G401 (cell line): Measurements from ENCODE around the gene GPD1. TPM values are rescaled to one million over a fixed set of nuclear protein-coding genes. Genes with fewer than 3 reads are reported as not detected.
"Not testable (repeated sequence)": the region's sequence is repeated elsewhere in the genome, so short reads cannot be mapped to it uniquely, and the experiment has no call there.

Experiments used
- DNase-seq: peaks from one replicate; pipeline ENCODE4 v3.0.0-alpha.2; 2015; ENCODE audit warnings: low spot score
- in situ Hi-C: cut with HindIII; loops from 2 replicates; pipeline ENCODE4 v1.10.0; 2016; ENCODE audit warnings: low sequenced_read_pairs, mixed read lengths
- total RNA-seq: library from RNA; depleted of rRNA; stranded (reverse); fragments of >200 nt; shearing (Covaris generic); gene quantifications from 2 replicates; pipeline ENCODE4 v1.2.3, GENCODE V29; 2014

GPD1 gene
- total RNA-seq, 1 experiment from 2014 or later: not detected

DNA sequence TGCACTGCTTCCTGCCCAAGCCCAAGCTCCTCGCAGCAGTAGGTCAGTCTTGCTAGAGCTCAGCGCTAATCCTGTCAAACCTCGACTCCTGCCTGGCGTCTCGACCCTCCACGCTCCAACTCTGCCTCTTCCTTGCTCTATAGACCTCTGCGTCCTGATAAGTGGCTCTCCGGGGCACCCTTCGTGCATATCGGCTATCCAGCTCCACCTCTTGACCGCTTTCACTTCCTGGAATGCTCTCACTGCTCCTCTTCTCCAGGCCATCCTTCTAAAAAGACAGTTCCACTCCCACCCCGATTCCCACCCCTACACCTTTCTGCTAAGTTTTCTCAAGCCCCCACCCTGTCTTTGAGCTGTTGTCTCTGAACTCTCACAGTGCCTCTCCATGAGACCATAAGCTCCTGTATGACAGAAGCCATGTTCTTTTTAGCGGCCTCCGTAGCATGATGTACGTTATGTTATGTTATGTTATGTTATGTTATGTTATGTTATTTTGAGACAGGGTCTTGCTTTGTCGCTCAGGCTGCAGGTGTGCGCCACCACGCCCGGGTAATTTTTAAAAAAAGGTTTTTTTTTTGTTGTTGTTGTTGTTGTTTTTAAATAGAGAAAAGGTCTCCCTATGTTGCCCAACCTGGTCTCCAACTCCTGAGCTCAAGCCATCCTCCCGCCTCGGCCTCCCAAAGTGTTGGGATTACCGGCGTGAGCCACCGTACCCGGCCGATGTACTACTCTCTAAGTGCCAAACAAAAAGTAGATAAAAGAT lies 8.8 kb downstream of the GPD1 start:
- in situ Hi-C loops: no loop called here
- DNase-seq: no peak

DNA sequence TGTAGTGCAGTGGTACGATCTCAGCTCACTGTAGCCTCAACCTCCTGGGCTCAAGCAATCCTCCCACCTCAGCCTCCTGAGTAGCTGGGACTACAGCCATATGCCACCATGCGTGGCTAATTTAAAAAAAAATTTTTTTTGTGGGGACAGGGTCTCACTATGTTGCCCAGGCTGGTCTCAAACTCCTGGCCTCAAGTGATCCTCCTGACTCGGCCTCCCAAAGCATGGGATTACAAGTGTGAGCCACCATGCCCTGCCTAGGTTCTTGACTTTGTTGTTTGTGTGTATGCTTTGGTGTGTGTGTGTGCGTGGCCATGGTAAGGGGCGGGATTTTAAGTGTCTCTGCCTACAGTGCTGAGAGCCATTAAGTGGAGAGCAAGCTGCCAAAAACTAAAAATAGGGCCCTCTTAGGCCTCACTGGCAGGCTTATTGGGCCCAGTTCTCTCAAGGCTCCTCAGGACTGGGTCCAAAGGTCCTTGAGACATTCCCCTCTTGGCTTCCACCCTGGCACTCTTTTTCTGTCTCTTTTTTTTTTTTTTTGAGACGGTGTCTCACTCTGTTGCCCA lies 13.3 kb downstream of the GPD1 start:
- in situ Hi-C loops: no loop called here
- DNase-seq: no peak

DNA sequence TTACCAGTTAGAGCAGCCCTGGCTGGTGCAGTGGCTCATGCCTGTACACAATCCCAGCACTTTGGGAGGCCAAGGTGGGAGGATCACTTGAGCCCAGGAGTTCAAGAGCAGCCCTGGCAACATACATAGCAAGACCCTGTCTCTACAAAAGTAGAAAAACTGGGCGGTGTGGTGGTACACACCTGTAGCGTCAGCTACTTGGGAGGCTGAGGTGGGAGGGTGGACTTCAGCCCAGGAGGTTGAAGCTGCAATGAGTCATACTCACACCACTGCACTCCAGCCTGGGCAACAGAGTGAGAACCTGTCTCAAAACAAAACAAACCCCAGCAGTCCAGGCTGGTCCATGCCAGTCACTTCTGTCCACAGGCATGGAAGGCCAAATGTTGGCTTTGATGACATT lies 15.6 kb downstream of the GPD1 start:
- in situ Hi-C loops: no loop called here
- no peak for DNase-seq

DNA sequence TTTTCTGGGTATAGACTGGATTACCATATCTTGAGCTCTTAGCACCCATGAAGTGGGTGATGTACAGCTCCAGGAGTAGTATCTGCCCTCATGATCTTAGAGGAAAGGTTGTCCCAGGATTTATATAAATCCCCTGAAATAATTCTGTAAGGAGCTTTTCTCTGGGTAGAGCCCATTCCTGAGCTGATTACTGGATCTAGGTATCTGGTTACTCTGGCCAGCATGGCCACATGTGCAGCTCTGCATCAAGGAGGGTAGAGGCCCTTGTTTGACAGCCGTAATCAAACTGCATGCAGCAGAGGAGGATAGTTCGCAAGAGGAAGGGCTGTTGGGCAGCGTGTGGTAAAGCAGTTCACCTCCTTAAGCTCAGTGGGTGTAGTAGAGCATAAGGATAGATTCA lies 16.7 kb downstream of the GPD1 start:
- in situ Hi-C loops: no loop called here

DNA sequence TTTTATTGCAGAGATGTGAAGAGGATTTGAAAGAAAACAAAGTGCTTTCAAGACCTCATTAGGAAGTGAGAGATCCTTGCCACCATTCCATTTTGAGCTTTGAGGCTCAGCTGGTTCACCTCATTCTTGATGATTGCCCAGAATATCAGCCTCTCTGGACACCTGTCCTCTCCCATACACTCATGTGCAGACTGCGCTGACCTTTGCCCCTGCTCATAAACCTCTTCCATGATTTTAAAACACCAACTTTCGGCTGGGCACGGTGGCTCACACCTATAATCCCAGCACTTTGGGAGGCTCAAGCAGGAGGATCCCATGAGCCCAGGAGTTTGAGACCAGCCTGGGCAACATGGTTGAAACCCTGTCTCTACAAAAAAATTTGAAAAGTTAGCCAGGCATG lies 17.1 kb downstream of the GPD1 start:
- in situ Hi-C loops: no loop called here
- no peak for DNase-seq

More for the DNA sequence above, 16.7 kb downstream of the GPD1 start:
- no peak for DNase-seq

DNA sequence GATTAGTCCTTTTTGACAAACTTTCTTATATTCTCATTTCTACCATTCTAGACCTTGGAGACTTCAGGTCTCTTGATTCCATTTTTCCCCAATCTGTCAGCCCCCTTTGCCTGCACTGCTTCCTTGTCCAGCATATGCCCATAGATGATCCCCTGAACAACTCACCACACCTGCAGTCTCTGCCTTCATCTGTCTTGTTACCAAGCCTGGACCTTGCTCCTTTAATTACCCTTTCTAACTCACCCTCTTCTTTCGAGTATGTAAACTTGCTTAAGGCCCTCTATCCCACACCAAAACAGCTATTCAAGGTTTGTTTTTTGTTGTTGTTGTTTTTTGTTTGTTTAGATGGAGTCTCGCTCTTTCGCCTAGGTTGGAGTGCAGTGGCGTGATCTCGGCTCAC lies 17.8 kb downstream of the GPD1 start:
- in situ Hi-C loops: no loop called here
- DNase-seq: no peak

DNA sequence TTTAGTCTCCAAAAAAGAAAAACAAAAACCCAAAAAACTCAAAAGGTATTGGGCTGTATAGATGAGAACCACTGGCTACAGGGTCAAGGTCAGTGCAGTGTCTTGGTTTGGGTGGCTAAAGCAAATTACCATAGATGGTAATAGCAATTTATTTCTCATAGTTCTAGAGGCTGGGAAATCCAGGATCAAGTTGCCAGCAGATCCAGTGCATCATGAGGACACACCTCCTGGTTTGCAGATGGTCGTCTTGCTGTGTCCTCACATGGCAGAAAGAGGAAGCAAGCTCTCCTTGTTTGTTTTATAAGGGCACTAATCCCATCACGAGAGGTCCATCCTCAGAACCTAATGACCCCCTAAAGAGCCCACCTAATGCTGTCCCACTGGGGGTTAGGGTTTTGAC lies 19.4 kb downstream of the GPD1 start:
- no peak for DNase-seq
- in situ Hi-C loops: no loop called here

DNA sequence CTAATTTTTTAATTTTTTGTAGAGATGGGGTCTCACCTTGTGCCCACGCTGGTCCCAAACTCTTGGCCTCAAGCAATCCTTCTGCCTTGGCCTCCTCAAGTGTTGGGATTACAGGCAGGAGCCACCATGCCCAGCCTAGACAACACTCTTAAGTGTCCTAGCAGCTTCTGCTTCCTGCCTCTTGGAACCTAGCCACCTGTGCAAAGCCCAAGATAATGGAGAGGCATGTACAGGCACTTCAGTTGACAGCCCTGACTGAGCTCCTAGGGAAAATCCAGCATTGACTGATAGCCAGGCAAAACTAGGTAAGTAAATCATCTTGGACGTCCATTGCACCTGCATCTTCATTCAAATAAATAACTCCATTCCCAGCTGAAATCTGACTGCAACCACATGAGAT lies 23.7 kb downstream of the GPD1 start:
- in situ Hi-C loops: no loop called here
- peak; percentile 33 for DNase-seq

DNA sequence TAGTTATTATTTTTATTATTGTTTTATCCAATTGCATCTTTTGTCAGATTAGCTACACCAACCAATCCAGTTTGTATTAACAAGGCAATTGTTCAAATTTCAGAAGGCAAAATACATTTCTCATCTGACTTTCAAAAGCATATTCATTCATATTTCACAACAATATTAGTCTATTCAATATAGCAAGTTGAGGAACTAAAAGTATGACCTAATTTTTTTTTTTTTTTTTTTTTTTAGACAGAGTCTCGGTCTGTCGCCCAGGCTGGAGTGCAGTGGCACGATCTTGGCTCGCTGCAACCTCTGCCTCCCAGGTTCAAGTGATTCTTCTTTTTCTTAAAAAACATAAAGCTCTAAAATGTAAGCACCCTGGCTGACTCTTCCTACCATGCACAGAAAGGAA lies 25.5 kb downstream of the GPD1 start:
- in situ Hi-C loops: no loop called here

DNA sequence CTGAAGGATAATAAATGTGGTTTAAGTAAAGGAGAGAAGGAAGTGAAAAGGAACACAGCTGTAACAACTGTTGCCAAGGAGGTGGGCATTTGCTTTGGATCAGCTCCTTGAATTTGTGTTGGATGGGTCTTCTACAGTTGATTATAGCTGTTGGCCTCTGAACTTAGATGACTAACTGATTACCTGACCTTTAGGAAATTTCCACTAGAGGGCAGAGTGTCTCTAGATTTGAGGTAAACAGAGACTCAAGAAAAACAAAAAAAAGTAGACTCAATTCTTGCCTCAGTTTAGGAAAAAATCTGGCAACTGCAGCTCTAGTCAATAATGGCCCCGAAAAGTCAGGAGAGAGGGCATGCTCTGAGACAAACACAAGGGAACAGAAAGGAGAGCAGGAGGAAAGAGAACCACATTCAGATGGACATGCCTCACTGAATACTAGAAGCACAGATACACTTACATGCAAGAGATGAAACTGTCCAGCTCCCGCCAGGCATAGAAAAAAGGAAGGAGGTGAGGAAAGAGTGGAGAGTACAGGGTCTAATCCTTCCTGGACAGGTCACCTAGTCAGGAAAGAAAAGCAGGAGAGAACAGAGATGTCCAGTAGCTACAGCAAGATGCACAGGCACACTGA lies 28.8 kb downstream of the GPD1 start:
- DNase-seq: peak; percentile 74
- in situ Hi-C loops: no loop called here

More for the DNA sequence above, 25.5 kb downstream of the GPD1 start:
- DNase-seq: no peak

DNA sequence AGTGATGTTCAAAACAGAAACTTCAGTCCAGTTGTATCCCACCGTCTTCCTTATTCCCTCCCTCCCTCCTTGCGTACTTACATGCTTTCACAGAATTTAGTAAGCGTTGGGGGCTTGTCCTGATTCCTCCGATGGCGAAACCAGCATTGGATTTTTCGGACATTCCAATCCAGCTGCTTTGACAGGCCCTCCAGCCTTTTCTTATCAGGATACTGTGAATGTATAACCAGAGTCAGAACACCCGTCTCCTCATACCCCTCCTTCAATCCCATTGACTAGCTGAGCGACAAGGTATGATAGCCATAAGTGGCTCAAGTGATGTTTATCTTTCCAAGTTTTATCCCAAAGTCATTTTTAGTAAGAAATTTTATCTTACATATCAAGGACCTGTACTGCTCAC lies 39.2 kb downstream of the GPD1 start:
- in situ Hi-C loops: no loop called here

DNA sequence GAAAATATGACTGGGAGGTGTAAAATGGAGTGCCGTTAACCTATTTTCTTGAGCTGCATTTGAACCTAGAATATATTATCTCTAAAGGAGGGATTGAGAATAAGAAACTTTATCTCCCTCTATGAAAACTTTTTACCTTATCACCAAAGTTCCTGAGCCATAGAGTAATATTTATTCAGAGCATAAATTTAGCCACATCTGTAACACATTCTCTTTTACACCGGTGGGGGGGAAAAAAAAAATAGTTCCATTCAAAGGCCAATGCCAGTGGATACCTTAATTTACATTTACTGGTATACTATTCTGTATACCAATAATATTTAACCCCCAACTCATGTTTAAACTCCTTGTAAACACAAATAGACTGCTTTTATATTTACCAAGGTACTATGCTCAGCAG lies 41.6 kb downstream of the GPD1 start:
- in situ Hi-C loops: no loop called here

More for the DNA sequence above, 39.2 kb downstream of the GPD1 start:
- no peak for DNase-seq

DNA sequence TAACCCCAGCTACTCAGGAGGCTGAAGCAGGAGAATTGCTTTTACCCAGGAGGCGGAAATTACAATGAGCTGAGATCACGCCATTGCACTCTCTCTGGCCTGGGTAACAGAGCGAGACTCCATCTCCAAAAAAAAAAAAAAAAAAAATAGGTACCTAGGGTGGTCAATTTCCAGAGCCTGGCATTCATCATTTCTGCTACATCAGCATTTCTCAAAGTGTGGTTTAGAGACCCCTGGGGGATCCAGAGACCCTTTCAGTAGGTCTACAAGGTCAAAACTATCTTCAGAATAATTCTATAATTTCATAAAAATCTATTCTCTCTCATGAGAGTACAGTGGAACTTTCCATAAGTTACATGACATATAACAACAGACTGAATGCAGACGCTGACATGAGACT lies 43.5 kb downstream of the GPD1 start:
- no peak for DNase-seq
- in situ Hi-C loops: no loop called here

More for the DNA sequence above, 41.6 kb downstream of the GPD1 start:
- DNase-seq: no peak

DNA sequence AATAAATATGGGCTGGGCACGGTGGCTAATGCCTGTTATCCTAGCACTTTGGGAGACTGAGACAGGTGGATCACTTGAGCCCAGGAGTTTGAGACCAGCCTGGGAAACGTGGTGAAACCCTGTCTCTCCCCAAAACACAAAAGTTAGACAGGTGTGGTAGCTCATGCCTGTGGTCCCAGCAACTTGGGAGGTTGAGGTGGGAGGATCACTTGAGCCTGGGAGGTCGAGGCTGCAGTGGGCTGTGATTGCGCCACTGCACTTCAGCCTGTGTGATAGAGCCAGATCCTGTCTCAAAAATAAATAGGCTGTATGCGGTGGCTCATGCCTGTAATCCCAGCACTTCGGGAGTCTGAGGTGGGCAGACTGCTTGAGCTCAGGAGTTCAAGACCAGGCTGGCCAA lies 44.2 kb downstream of the GPD1 start:
- in situ Hi-C loops, DNase-seq: not testable (repeated sequence)

DNA sequence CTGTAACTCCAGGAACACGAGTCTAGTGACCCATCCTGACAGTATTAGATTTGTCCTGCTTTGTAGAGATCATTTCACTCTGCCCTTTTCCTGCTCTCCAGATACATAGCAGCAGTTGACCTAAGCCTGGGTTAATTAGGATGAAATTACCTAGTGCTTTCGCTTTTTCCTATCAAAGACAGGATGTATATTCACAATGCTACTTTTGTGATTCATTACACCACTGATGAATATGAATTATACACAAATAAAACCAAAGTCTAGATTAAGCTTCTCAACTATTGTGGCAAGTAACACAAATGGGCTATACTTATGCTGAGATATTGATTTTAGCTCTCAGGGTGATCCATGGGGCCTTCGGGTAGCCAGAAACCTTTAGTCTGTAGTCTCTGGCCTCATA lies 45.5 kb downstream of the GPD1 start:
- no peak for DNase-seq
- in situ Hi-C loops: no loop called here

DNA sequence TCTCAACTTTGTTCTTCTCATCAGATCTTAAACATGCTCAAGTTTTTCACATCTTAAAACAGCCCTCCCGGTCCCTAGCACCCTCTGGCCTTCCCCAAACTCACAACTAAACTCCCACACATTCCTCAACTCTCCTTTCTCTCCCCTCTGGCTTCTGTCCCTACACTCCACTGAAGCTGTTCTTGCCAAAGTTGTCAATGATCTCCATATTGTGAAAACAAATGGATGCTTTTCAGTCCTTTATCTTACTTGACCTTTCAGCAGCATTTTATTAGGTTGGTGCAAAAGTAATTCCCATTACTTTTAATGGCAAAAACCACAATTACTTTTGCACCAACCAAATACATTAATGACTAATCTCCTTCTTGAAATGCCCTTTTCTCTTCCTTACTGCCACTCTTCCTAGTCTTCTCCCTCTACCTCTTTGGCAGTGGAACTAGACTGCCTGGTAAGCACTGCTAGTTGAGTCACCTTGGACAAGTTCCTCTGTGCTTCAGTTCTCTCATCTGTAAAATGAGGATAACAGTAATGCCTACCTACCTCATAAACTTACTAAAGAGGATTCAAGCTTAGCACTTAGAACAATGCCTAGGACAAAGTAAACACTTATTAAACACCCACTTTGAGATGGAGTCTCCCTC lies 47.4 kb downstream of the GPD1 start:
- no peak for DNase-seq
- in situ Hi-C loops: no loop called here

DNA sequence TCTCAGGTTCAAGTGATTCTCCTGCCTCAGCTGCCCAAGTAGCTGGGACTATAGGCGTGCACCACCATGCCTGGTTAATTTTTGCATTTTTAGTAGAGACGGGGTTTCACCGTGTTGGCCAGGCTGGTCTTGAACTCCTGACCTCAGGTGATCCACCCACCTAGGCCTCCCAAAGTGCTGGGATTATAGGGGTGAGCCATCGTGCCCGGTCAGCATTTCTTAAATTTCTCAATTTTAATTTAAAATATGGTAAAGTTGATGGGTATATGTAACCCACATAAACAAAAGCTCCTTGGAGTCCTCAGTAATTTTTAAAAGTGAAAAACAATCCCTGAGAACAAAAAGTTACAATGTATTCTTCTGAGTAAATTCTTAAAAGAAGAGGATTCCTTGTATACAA lies 51.1 kb downstream of the GPD1 start:
- DNase-seq, in situ Hi-C loops: not testable (repeated sequence)

DNA sequence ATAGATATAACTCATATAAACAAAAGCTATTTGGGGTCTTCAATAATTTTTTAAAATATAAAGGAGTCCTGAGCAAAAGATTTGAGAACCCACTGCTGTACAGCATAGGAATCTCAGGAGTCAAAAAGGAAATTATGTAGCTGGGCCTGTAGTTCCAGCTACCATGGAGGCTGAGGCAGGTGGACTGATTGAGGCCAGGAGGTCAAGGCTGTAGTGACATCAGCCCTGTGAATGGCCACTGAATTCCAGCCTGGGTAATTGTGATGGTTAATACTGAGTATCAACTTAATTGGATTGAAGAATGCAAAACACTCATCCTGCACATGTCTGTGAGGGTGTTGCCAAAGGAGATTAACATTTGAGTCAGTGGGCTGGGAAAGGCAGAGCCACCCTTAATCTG lies 52.8 kb downstream of the GPD1 start:
- in situ Hi-C loops: no loop called here

DNA sequence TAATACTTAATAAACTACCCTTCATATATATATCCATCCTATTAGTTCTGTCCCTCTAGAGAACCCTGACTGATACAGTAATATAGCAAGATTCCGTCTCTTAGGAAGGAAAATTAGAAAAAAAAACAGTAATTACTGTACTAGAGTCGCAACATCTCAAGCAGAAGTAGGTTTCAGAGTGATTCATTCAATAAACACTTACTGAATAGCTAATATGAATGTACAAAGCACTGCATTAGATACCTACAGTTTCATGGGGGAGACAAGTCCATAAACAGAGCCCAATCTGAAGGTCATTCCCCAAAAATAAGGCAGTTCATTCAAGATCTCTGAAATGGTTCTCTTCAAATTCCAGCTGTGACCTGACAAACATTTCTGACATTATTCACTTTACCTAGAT lies 53.5 kb downstream of the GPD1 start:
- DNase-seq: no peak
- in situ Hi-C loops: no loop called here

More for the DNA sequence above, 52.8 kb downstream of the GPD1 start:
- DNase-seq: no peak

DNA sequence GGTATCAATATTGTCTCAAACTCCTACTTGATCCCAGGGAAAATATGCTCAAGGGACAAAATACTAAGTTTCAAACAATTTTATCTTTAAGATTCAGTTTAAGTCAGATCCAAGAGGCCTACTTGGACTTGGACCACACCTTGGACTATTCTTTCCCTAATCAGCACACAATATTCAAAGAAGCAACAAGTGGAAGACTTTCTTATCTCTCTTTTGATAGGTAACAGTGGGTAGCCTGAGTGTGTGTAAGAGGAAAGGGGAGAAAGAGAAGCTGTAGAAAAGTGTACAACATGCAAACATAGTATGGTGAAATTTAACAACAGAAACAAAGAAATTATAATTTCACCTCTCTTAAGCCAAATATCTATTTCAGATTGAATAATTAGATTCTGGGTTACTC lies 56.8 kb downstream of the GPD1 start:
- in situ Hi-C loops: no loop called here
- DNase-seq: no peak
